B cell (primary cell): ENCODE results near the gene CYYR1. TPM values are rescaled to one million over a fixed set of nuclear protein-coding genes. Genes with fewer than 3 reads are reported as not detected.

Source experiments
- ATAC-seq: fragments of 200-7000 bp; cut with Tn5 transposase; one replicate; pipeline ENCODE4 v1.10.0; 2021; ENCODE audit warnings: low read depth, mild to moderate bottlenecking, moderate number of reproducible peaks, moderate library complexity
- CTCF ChIA-PET: fragments of 350-600 bp; sonication (Branson Sonifier 250); formaldehyde crosslinking; loops from one replicate; lab custom pipeline; 2021; ENCODE audit warnings: antibody characterized with exemption, inconsistent platforms; lab: Charles Lee
- POLR2A ChIA-PET: fragments of 350-600 bp; sonication (Branson Sonifier 250); formaldehyde crosslinking; loops from one replicate; lab custom pipeline; 2021; ENCODE audit warnings: antibody characterized with exemption; lab: Charles Lee
- DNase-seq: peaks from one replicate; pipeline ENCODE4 v3.0.0; 2013
- H2AFZ ChIP-seq: 2 replicates; pipeline ENCODE4 v1.6.1; 2012; ENCODE audit warnings: mild to moderate bottlenecking, low read depth, low read length; ENCODE audit not compliant: insufficient read depth, poor library complexity, severe bottlenecking
- H3K27ac ChIP-seq, 2 donors: 1 replicate in 1 of 2; 2 replicates in 1 of 2; pipeline ENCODE4 v1.5.1; 2012 to 2013; ENCODE audit warnings: low read length in 2 of 2, mild to moderate bottlenecking in 2 of 2, moderate library complexity in 1 of 2
- H3K27me3 ChIP-seq, 4 experiments: fragments of 200-600 bp in 1 of 4; sonication (generic) in 1 of 4; replicated peaks in 1 of 4; 1 replicate in 2 of 4; 2 replicates in 2 of 4; pipeline versions ENCODE4 v1.6.1 to v1.7.0; 2013 to 2016; ENCODE audit warnings: low read length in 3 of 4, mild to moderate bottlenecking in 2 of 4, mixed read lengths in 1 of 4, moderate library complexity in 1 of 4; ENCODE audit not compliant: insufficient read depth in 4 of 4, control insufficient read depth in 3 of 4; ENCODE audit errors: control extremely low read depth in 1 of 4
- H3K36me3 ChIP-seq, 2 experiments: replicated peaks in 1 of 2; 1 replicate in 1 of 2; 2 replicates in 1 of 2; pipeline versions ENCODE4 v1.6.1 to v1.7.1; 2013; ENCODE audit warnings: low read length in 1 of 2; ENCODE audit not compliant: insufficient read depth in 2 of 2, control insufficient read depth in 1 of 2; ENCODE audit errors: control extremely low read depth in 1 of 2, extremely low read depth in 1 of 2
- H3K4me1 ChIP-seq, 2 donors: fragments of 200-600 bp in 1 of 2; sonication (generic) in 1 of 2; 1 replicate in 1 of 2; 2 replicates in 1 of 2; pipeline versions ENCODE4 v1.5.1 to v1.6.1; 2013 to 2017; ENCODE audit warnings: low read length in 2 of 2; ENCODE audit not compliant: control insufficient read depth in 2 of 2, insufficient read depth in 2 of 2
- H3K4me2 ChIP-seq: replicated peaks from 2 replicates; pipeline ENCODE3; 2012; ENCODE audit warnings: mild to moderate bottlenecking, low read depth, low read length; ENCODE audit not compliant: poor library complexity, severe bottlenecking
- H3K4me3 ChIP-seq, 5 experiments: fragments of 200-600 bp in 1 of 5; sonication (generic) in 1 of 5; 1 replicate in 3 of 5; 2 replicates in 2 of 5; pipeline versions ENCODE4 v1.5.1 to v1.7.0; 2011 to 2016; ENCODE audit warnings: low read length in 4 of 5, mild to moderate bottlenecking in 4 of 5, low read depth in 2 of 5, control low read depth in 1 of 5, moderate library complexity in 1 of 5; ENCODE audit not compliant: insufficient read depth in 1 of 5; ENCODE audit errors: control extremely low read depth in 1 of 5, extremely low read depth in 1 of 5
- H3K79me2 ChIP-seq: fragments of 200-600 bp; sonication (generic); one replicate; pipeline ENCODE4 v1.6.0; 2016; ENCODE audit warnings: low read length; ENCODE audit not compliant: control insufficient read depth, insufficient read depth
- H3K9ac ChIP-seq: fragments of 200-600 bp; sonication (generic); 2 replicates; pipeline ENCODE4 v1.6.1; 2017; ENCODE audit warnings: mild to moderate bottlenecking, low read length, moderate library complexity
- H3K9me3 ChIP-seq, 3 donors: one replicate each; pipeline versions ENCODE4 v1.6.1 to v1.7.1; 2013; ENCODE audit warnings: low read length in 2 of 3; ENCODE audit not compliant: control insufficient read depth in 2 of 3, insufficient read depth in 1 of 3; ENCODE audit errors: control extremely low read depth in 1 of 3
- H4K20me1 ChIP-seq: 2 replicates; pipeline ENCODE4 v1.6.0; 2012; ENCODE audit warnings: mild to moderate bottlenecking, low read length; ENCODE audit not compliant: insufficient read depth, control insufficient read depth, poor library complexity, severe bottlenecking
- H3K27ac Mint-ChIP-seq: one replicate; pipeline ENCODE4 v1.8.0; 2021; ENCODE audit warnings: mixed read lengths
- H3K27me3 Mint-ChIP-seq: one replicate; pipeline ENCODE4 v1.8.0; 2021; ENCODE audit warnings: mixed read lengths
- H3K4me1 Mint-ChIP-seq: one replicate; pipeline ENCODE4 v1.8.0; 2021; ENCODE audit warnings: mixed read lengths
- H3K4me3 Mint-ChIP-seq: one replicate; pipeline ENCODE4 v1.8.0; 2021; ENCODE audit warnings: mixed read lengths
- H3K9me3 Mint-ChIP-seq: one replicate; pipeline ENCODE4 v1.8.0; 2022; ENCODE audit warnings: mixed read lengths; ENCODE audit not compliant: insufficient read depth
- CTCF ChIP-seq: fragments of 200-600 bp; IDR thresholded peaks from one replicate; pipeline ENCODE4 v1.8.0; 2022; ENCODE audit warnings: antibody characterized with exemption, mild to moderate bottlenecking
- EZH2 ChIP-seq: IDR thresholded peaks from 2 replicates; pipeline ENCODE4 v1.6.1; 2012; ENCODE audit warnings: borderline replicate concordance, low read depth, mild to moderate bottlenecking, moderate library complexity, low read length; ENCODE audit not compliant: insufficient read depth, poor library complexity, severe bottlenecking
- WGBS: methylation state at CpG from one replicate; pipeline ENCODE4 v1.1.5; 2013; ENCODE audit warnings: missing lambda C conversion rate; ENCODE audit not compliant: insufficient coverage; 5-methylcytosine and 5-hydroxymethylcytosine counted together
- intact Hi-C: fragments of 100-400 bp; cut with micrococcal nuclease; formaldehyde crosslinking; loops from one replicate; pipeline ENCODE4 v1.10.0; 2022
- polyA plus RNA-seq: library from polyadenylated mRNA; depleted of rRNA; stranded (reverse); fragments of >200 nt; gene quantifications from 2 replicates; pipeline ENCODE4 v1.2.3, GENCODE V29; 2012
- total RNA-seq, 2 donors: library from RNA; stranded (reverse); fragments of 120-200 nt in 1 of 2; gene quantifications; 1 replicate in 1 of 2; 2 replicates in 1 of 2; pipeline versions ENCODE4 v1.2.3 to v1.2.4, GENCODE V29; 2013 to 2022

Gene CYYR1
- total and polyA plus RNA-seq, 2 donors (not counting 1 experiment from before 2014, with no cell fraction given), result not detected

- H3K4me3 ChIP-seq, result no peak overlapping the region
- Mint-ChIP-seq H3K27me3 (no peaks in the 10 kb centered on the region), H3K4me3 (no peak overlapping the region), H3K4me1 (no peaks in the 10 kb centered on the region), H3K9me3 (no peaks in the 10 kb centered on the region), H3K27ac (no peak overlapping the region)
- no peak overlapping the region for H3K27ac ChIP-seq
- H2AFZ ChIP-seq, result no peak overlapping the region
- no peak overlapping the region for H3K4me2 ChIP-seq
- H3K36me3 ChIP-seq, result no peaks in the 10 kb centered on the region
- no peaks in the 10 kb centered on the region for H3K27me3 ChIP-seq
- ATAC-seq, result no peak
- intact Hi-C loops, result no loop called here
- H4K20me1 ChIP-seq, result no peaks in the 10 kb centered on the region
- POLR2A ChIA-PET, result no interaction called here
- DNase-seq, result no peak
- H3K9me3 ChIP-seq, result no peaks in the 10 kb centered on the region
- H3K9ac ChIP-seq, result no peak overlapping the region
- no peaks in the 10 kb centered on the region for H3K4me1 ChIP-seq
- CTCF ChIA-PET, result no interaction called here
- TF ChIP-seq EZH2, result no peak
- TF ChIP-seq CTCF, result no peak
- H3K79me2 ChIP-seq, result no peaks in the 10 kb centered on the region
Observed at GRCh38 chr21:26528882-26529281, 44.2 kb downstream of the CYYR1 start.

GRCh38 chr21:26522704-26523103 is 50.4 kb downstream of the CYYR1 start:
- H3K4me2 ChIP-seq, result no peak overlapping the region
- intact Hi-C loops, result no loop called here
- H2AFZ ChIP-seq, result no peak overlapping the region
- no peaks in the 10 kb centered on the region for H3K79me2 ChIP-seq
- no peaks in the 10 kb centered on the region for H3K4me1 ChIP-seq
- Mint-ChIP-seq H3K4me1 (no peaks in the 10 kb centered on the region), H3K27me3 (no peaks in the 10 kb centered on the region), H3K27ac (no peak overlapping the region), H3K4me3 (no peak overlapping the region), H3K9me3 (peaks cover 3% of the 10 kb centered on the region)
- no peaks in the 10 kb centered on the region for H3K27me3 ChIP-seq
- TF ChIP-seq EZH2 (no peak), CTCF (no peak)
- H3K9me3 ChIP-seq, result no peaks in the 10 kb centered on the region
- H4K20me1 ChIP-seq, result no peaks in the 10 kb centered on the region
- H3K9ac ChIP-seq, result no peak overlapping the region
- ChIA-PET POLR2A (no interaction called here), CTCF (no interaction called here)
- no peak for ATAC-seq
- H3K36me3 ChIP-seq, result no peaks in the 10 kb centered on the region
- WGBS, result 89% methylated on average over 5 of the region's 7 CpGs
- DNase-seq, result no peak
- no peak overlapping the region for H3K4me3 ChIP-seq
- H3K27ac ChIP-seq, result no peak overlapping the region
